GM12873 (cell line): ENCODE measurements around the gene MAGEB2.

Experiments used
- CTCF ChIP-seq: IDR thresholded peaks from 2 replicates; pipeline ENCODE4 v1.5.1; 2012; ENCODE audit warnings: low read depth, mild to moderate bottlenecking, moderate library complexity, low read length, control low read depth; ENCODE audit not compliant: insufficient read depth; ENCODE audit errors: missing control alignments

The MAGEB2 gene

GRCh38 chrX:30246769-30247489, 31.6 kb downstream of the MAGEB2 start, which contains the start of gene MAGEB1:
Gene MAGEB1 (plus strand): TSS chrX:30247146. CDS start chrX:30250494, 3,348 bp downstream.
- TF ChIP-seq CTCF = peak; percentile 21

- no peak for TF ChIP-seq CTCF
These were observed 33.5 kb downstream of the MAGEB2 start for GRCh38 chrX:30248854-30249253.

GRCh38 chrX:30253257-30253656, 37.9 kb downstream of the MAGEB2 start:
- no peak for TF ChIP-seq CTCF

- no peak for TF ChIP-seq CTCF
These were observed 44.6 kb downstream of the MAGEB2 start for GRCh38 chrX:30259927-30260326.

GRCh38 chrX:30261012-30261411, 45.6 kb downstream of the MAGEB2 start:
- no peak for TF ChIP-seq CTCF

- TF ChIP-seq CTCF = no peak
These were observed 47.4 kb downstream of the MAGEB2 start for GRCh38 chrX:30262763-30263162.
